ENCODE measurements around the gene DESI1.

- TF ChIP-seq CTCF (IDR thresholded peaks at IDR 0.05): no peak
- TF ChIP-seq EZH2 (IDR thresholded peaks at IDR 0.05; ENCODE audit: borderline replicate concordance, insufficient read depth, low read depth, low read length, poor library complexity, severe bottlenecking): no peak
Measured at GRCh38 chr22:41571786-41572185, 49.1 kb downstream of the DESI1 start.

All from B cell (primary cell).